Stomach (tissue), 4 donors: ENCODE results near the gene BBS4.

Experiments
- POLR2A ChIP-seq, 4 donors: fragments of 450-650 bp; IDR thresholded peaks; one replicate each; pipeline ENCODE4 v1.6.1; 2016; ENCODE audit warnings: antibody characterized with exemption in 4 of 4, control low read depth in 2 of 4, mild to moderate bottlenecking in 1 of 4, moderate library complexity in 1 of 4
- TF ChIP-seq, protein P1 (sequence below), 7 experiments: fragments of 450-650 bp in 4 of 7; fragments of 200-600 bp in 3 of 7; sonication (generic) in 3 of 7; IDR thresholded peaks; one replicate each; pipeline ENCODE4 v1.5.1; 2016 to 2019; ENCODE audit warnings: antibody characterized with exemption in 7 of 7, control low read depth in 2 of 7, mild to moderate bottlenecking in 1 of 7

DNA sequence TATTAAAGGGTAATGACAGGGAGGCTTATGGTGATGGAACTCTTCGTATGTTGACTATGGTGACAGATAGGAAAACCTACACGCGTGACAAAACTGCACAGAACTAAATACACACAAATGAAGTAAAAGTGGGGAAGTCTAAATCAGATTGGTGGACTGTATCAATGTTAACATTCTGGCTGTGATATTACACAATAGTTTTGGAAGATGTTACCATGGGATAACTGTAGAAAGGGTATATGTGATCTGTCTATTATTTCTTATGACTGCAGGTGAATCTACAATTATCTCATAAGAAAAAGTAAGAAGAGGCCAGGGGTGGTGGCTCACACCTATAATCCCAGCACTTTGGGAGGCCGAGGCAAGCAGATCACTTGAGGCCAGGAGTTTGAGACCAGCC lies 9.2 kb upstream of the BBS4 start:
- TF ChIP-seq, protein P1, sequence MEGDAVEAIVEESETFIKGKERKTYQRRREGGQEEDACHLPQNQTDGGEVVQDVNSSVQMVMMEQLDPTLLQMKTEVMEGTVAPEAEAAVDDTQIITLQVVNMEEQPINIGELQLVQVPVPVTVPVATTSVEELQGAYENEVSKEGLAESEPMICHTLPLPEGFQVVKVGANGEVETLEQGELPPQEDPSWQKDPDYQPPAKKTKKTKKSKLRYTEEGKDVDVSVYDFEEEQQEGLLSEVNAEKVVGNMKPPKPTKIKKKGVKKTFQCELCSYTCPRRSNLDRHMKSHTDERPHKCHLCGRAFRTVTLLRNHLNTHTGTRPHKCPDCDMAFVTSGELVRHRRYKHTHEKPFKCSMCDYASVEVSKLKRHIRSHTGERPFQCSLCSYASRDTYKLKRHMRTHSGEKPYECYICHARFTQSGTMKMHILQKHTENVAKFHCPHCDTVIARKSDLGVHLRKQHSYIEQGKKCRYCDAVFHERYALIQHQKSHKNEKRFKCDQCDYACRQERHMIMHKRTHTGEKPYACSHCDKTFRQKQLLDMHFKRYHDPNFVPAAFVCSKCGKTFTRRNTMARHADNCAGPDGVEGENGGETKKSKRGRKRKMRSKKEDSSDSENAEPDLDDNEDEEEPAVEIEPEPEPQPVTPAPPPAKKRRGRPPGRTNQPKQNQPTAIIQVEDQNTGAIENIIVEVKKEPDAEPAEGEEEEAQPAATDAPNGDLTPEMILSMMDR (IDR thresholded peaks at IDR 0.05), result no peak
- no peak for TF ChIP-seq POLR2A (IDR thresholded peaks at IDR 0.05)
